Measurements from ENCODE around the gene GAB1. TPM values are rescaled to one million over a fixed set of nuclear protein-coding genes. Genes with fewer than 3 reads are reported as not detected.

The GAB1 gene
- total and polyA plus RNA-seq, 11 donors = 15.3 to 130 (median 80.4) TPM

GRCh38 chr4:143362349-143363046 is 25.8 kb downstream of the GAB1 start:
- Histone ChIP-seq H3K27ac (no peak overlapping the region), H3K27me3 (no peaks in the 10 kb centered on the region), H3K36me3 (no peaks in the 10 kb centered on the region), H3K4me3 (no peak overlapping the region), H3K9me3 (no peaks in the 10 kb centered on the region), H3K4me1 (peaks cover 0 to 77% (median 58%) of the 10 kb centered on the region in 12 donors)
- no peak for ATAC-seq
- DNase-seq = no peak
- 72 to 85% (median 73%) methylated on average over 5 of the region's 5 CpGs for WGBS, 4 donors
- TF ChIP-seq POLR2A (IDR thresholded peaks at IDR 0.05) = no peak
- TF ChIP-seq CTCF (IDR thresholded peaks at IDR 0.05) = no peak
- intact Hi-C loops (cut with DNase I) = no loop called here

- intact Hi-C loops (cut with DNase I) = no loop called here
- no peaks in the 10 kb centered on the region for H3K36me3 ChIP-seq
- no peaks in the 10 kb centered on the region for H3K9me3 ChIP-seq
- H3K27me3 ChIP-seq = no peaks in the 10 kb centered on the region
- TF ChIP-seq POLR2A (IDR thresholded peaks at IDR 0.05) = no peak
- no peak for TF ChIP-seq CTCF (IDR thresholded peaks at IDR 0.05)
- H3K4me3 ChIP-seq = no peak overlapping the region
- ATAC-seq (peak in 3 of 4 donors; percentile 12 to 54 (median 31)), DNase-seq (no peak)
- H3K4me1 ChIP-seq = peaks cover 0 to 74% (median 58%) of the 10 kb centered on the region in 12 donors
- peak overlapping the region in 2 of 12 donors; percentile 32 to 51 for H3K27ac ChIP-seq
- 70 to 79% (median 77%) methylated on average over 3 of the region's 3 CpGs for WGBS, 4 donors
These were observed 26.7 kb downstream of the GAB1 start for GRCh38 chr4:143363332-143363731.

GRCh38 chr4:143364063-143364462 is 27.4 kb downstream of the GAB1 start:
- DNase-seq (no peak), ATAC-seq (no peak)
- H3K4me1 ChIP-seq = peaks cover 0 to 72% (median 51%) of the 10 kb centered on the region in 12 donors
- peaks cover 0 to 4% (median 0%) of the 10 kb centered on the region in 9 donors for H3K36me3 ChIP-seq
- no peak for TF ChIP-seq POLR2A (IDR thresholded peaks at IDR 0.05)
- TF ChIP-seq CTCF (IDR thresholded peaks at IDR 0.05) = no peak
- 76 to 79% (median 79%) methylated on average over 5 of the region's 5 CpGs for WGBS, 4 donors
- no peaks in the 10 kb centered on the region for H3K9me3 ChIP-seq
- no peaks in the 10 kb centered on the region for H3K27me3 ChIP-seq
- intact Hi-C loops (cut with DNase I) = no loop called here
- peak overlapping the region in 2 of 12 donors; percentile 11 to 32 for H3K27ac ChIP-seq
- H3K4me3 ChIP-seq = no peak overlapping the region

GRCh38 chr4:143367863-143368262 is 31.2 kb downstream of the GAB1 start:
- ATAC-seq (no peak), DNase-seq (no peak)
- Histone ChIP-seq H3K4me1 (peaks cover 0 to 57% (median 27%) of the 10 kb centered on the region in 12 donors), H3K9me3 (peaks cover 0 to 6% (median 0%) of the 10 kb centered on the region in 12 donors), H3K27ac (no peak overlapping the region), H3K27me3 (no peaks in the 10 kb centered on the region), H3K4me3 (no peak overlapping the region), H3K36me3 (peaks cover 0 to 5% (median 0%) of the 10 kb centered on the region in 9 donors)
- TF ChIP-seq POLR2A (IDR thresholded peaks at IDR 0.05) (no peak), CTCF (IDR thresholded peaks at IDR 0.05) (no peak)
- intact Hi-C loops (cut with DNase I) = no loop called here
- 76 to 87% (median 83%) methylated on average over 5 of the region's 5 CpGs for WGBS, 4 donors

Data from heart left ventricle (tissue), 16 donors.